Measurements from ENCODE around the gene PIAS1. TPM values are rescaled to one million over a fixed set of nuclear protein-coding genes. Genes with fewer than 3 reads are reported as not detected.

PIAS1 gene
- total RNA-seq, 2 donors from 2014 or later, result 24.1 to 63.3 TPM

- Histone ChIP-seq H3K9me3 (no peaks in the 10 kb centered on the region), H3K36me3 (replicated peaks in 1 of 2; ENCODE audit: insufficient read depth in 1 of 2, low read depth in 2 of 2) (no peaks in the 10 kb centered on the region), H3K4me3 (peak overlapping the region; percentile 63 to 88), H3K27me3 (no peaks in the 10 kb centered on the region), H3K4me1 (peaks cover 19% of the 10 kb centered on the region), H3K27ac (peak overlapping the region in 1 of 4 donors; percentile 89)
- no peak for DNase-seq
- intact Hi-C loops (cut with DNase I), result no loop called here
- WGBS, 2 donors, result 35 to 37% methylated on average over 17 to 25 of the region's 25 CpGs
- no peak for ATAC-seq
- no peak for TF ChIP-seq CTCF (IDR thresholded peaks at IDR 0.05)
- no peak for TF ChIP-seq POLR2A (IDR thresholded peaks at IDR 0.05)
These were observed 174.2 kb downstream of the PIAS1 start for GRCh38 chr15:68228143-68228970.

GRCh38 chr15:68228971-68229385 lies 174.9 kb downstream of the PIAS1 start:
- H3K4me3 ChIP-seq, result peak overlapping the region; percentile 63 to 88
- no peaks in the 10 kb centered on the region for H3K36me3 ChIP-seq (replicated peaks in 1 of 2; ENCODE audit: insufficient read depth in 1 of 2, low read depth in 2 of 2)
- H3K27ac ChIP-seq, result peak overlapping the region; percentile 67 to 94 (median 86)
- no peak for DNase-seq
- ATAC-seq, result no peak
- no peaks in the 10 kb centered on the region for H3K27me3 ChIP-seq
- intact Hi-C loops (cut with DNase I), result no loop called here
- 0% methylated on average over 6 to 25 of the region's 39 CpGs for WGBS, 2 donors
- H3K4me1 ChIP-seq, result peaks cover 19% of the 10 kb centered on the region
- no peaks in the 10 kb centered on the region for H3K9me3 ChIP-seq
- TF ChIP-seq CTCF (IDR thresholded peaks at IDR 0.05) (no peak), POLR2A (IDR thresholded peaks at IDR 0.05) (no peak)

GRCh38 chr15:68229386-68230156 lies 175.5 kb downstream of the PIAS1 start, which contains the start of gene CLN6:
TSS of gene CLN6 (minus strand) at chr15:68229728. CDS start at chr15:68229584, 144 bp downstream.
- DNase-seq (peak; percentile 79 to 86 (median 80)), ATAC-seq (peak; percentile 97)
- WGBS, 2 donors, result 0 to 1% methylated on average over 11 to 65 of the region's 82 CpGs
- Histone ChIP-seq H3K4me3 (peak within 1 kb of the TSS; percentile 63 to 88), H3K9me3 (no peaks in the 10 kb centered on the region), H3K27ac (peak within 1 kb of the TSS; percentile 67 to 94 (median 86)), H3K27me3 (no peaks in the 10 kb centered on the region), H3K36me3 (replicated peaks in 1 of 2; ENCODE audit: insufficient read depth in 1 of 2, low read depth in 2 of 2) (no peaks in the 10 kb centered on the region), H3K4me1 (peaks cover 19% of the 10 kb centered on the region)
- TF ChIP-seq CTCF (IDR thresholded peaks at IDR 0.05) (no peak), POLR2A (IDR thresholded peaks at IDR 0.05) (peak; percentile 26 to 50 (median 46))
- intact Hi-C loops (cut with DNase I), result no loop called here

- Histone ChIP-seq H3K27me3 (no peaks in the 10 kb centered on the region), H3K4me3 (peak overlapping the region in 1 of 2 donors; percentile 88), H3K9me3 (no peaks in the 10 kb centered on the region), H3K4me1 (peaks cover 19% of the 10 kb centered on the region), H3K36me3 (replicated peaks in 1 of 2; ENCODE audit: insufficient read depth in 1 of 2, low read depth in 2 of 2) (no peaks in the 10 kb centered on the region), H3K27ac (peak overlapping the region; percentile 67 to 94 (median 86))
- DNase-seq (peak in 3 of 4 donors; percentile 28 to 34 (median 33)), ATAC-seq (no peak)
- intact Hi-C loops (cut with DNase I), result no loop called here
- TF ChIP-seq CTCF (IDR thresholded peaks at IDR 0.05), result no peak
- TF ChIP-seq POLR2A (IDR thresholded peaks at IDR 0.05), result no peak
- WGBS, 2 donors, result 52 to 55% methylated on average over 20 of the region's 20 CpGs
These were observed 176.3 kb downstream of the PIAS1 start for GRCh38 chr15:68230157-68231100.

Data from body of pancreas (tissue), 4 donors.